Rectal smooth muscle tissue (tissue), 1 donor: ENCODE results near the gene EVX1.

Experiments used
- H3K27ac ChIP-seq: one replicate; pipeline ENCODE4 v1.7.0; 2013; ENCODE audit warnings: low read depth, low read length, inconsistent platforms
- H3K27me3 ChIP-seq: one replicate; pipeline ENCODE4 v1.7.0; 2013; ENCODE audit warnings: low read length; ENCODE audit not compliant: control insufficient read depth, insufficient read depth
- H3K36me3 ChIP-seq: one replicate; pipeline ENCODE4 v1.7.0; 2013; ENCODE audit warnings: low read length; ENCODE audit not compliant: control insufficient read depth, insufficient read depth
- H3K4me1 ChIP-seq: one replicate; pipeline ENCODE4 v1.7.0; 2013; ENCODE audit warnings: low read length; ENCODE audit not compliant: control insufficient read depth, insufficient read depth
- H3K4me3 ChIP-seq: one replicate; pipeline ENCODE4 v1.7.0; 2013; ENCODE audit warnings: low read length
- H3K9ac ChIP-seq: one replicate; pipeline ENCODE4 v1.7.0; 2013; ENCODE audit warnings: low read length

Gene EVX1

GRCh38 chr7:27210441-27211083, 32.0 kb upstream of the EVX1 start:
- H3K27ac ChIP-seq = no peak overlapping the region
- H3K4me1 ChIP-seq = no peaks in the 10 kb centered on the region
- no peaks in the 10 kb centered on the region for H3K36me3 ChIP-seq
- H3K4me3 ChIP-seq = peak overlapping the region; percentile 57
- peaks cover 23% of the 10 kb centered on the region for H3K27me3 ChIP-seq
- no peak overlapping the region for H3K9ac ChIP-seq

GRCh38 chr7:27211084-27211446, 31.5 kb upstream of the EVX1 start:
- Histone ChIP-seq H3K27ac (no peak overlapping the region), H3K4me3 (no peak overlapping the region), H3K27me3 (peaks cover 19% of the 10 kb centered on the region)

GRCh38 chr7:27211764-27212204, 30.8 kb upstream of the EVX1 start:
- no peak overlapping the region for H3K9ac ChIP-seq
- H3K27me3 ChIP-seq = peaks cover 19% of the 10 kb centered on the region
- H3K4me1 ChIP-seq = no peaks in the 10 kb centered on the region
- H3K27ac ChIP-seq = no peak overlapping the region
- H3K36me3 ChIP-seq = no peaks in the 10 kb centered on the region
- H3K4me3 ChIP-seq = no peak overlapping the region

More at GRCh38 chr7:27211084-27211446, 31.5 kb upstream of the EVX1 start:
- no peaks in the 10 kb centered on the region for H3K36me3 ChIP-seq
- H3K4me1 ChIP-seq = no peaks in the 10 kb centered on the region
- no peak overlapping the region for H3K9ac ChIP-seq

- H3K27me3 ChIP-seq = peaks cover 14% of the 10 kb centered on the region
- H3K27ac ChIP-seq = no peak overlapping the region
- H3K4me3 ChIP-seq = no peak overlapping the region
- no peak overlapping the region for H3K9ac ChIP-seq
- no peaks in the 10 kb centered on the region for H3K4me1 ChIP-seq
- H3K36me3 ChIP-seq = no peaks in the 10 kb centered on the region
These were observed 29.8 kb upstream of the EVX1 start for GRCh38 chr7:27212497-27213432.

GRCh38 chr7:27213433-27214238, 29.0 kb upstream of the EVX1 start:
- no peak overlapping the region for H3K4me3 ChIP-seq
- no peak overlapping the region for H3K9ac ChIP-seq
- peaks cover 14% of the 10 kb centered on the region for H3K27me3 ChIP-seq
- no peak overlapping the region for H3K27ac ChIP-seq
- H3K4me1 ChIP-seq = no peaks in the 10 kb centered on the region
- no peaks in the 10 kb centered on the region for H3K36me3 ChIP-seq

GRCh38 chr7:27214239-27214950, 28.2 kb upstream of the EVX1 start:
- Histone ChIP-seq H3K36me3 (no peaks in the 10 kb centered on the region), H3K27me3 (peaks cover 14% of the 10 kb centered on the region), H3K9ac (no peak overlapping the region), H3K4me1 (no peaks in the 10 kb centered on the region), H3K27ac (no peak overlapping the region), H3K4me3 (no peak overlapping the region)

- Histone ChIP-seq H3K9ac (no peak overlapping the region), H3K27ac (no peak overlapping the region), H3K27me3 (peaks cover 19% of the 10 kb centered on the region), H3K4me1 (no peaks in the 10 kb centered on the region), H3K4me3 (no peak overlapping the region), H3K36me3 (no peaks in the 10 kb centered on the region)
These were observed 27.2 kb upstream of the EVX1 start for GRCh38 chr7:27215356-27215755.

- Histone ChIP-seq H3K27me3 (peaks cover 16% of the 10 kb centered on the region), H3K27ac (no peak overlapping the region), H3K9ac (no peak overlapping the region), H3K4me1 (no peaks in the 10 kb centered on the region), H3K4me3 (no peak overlapping the region), H3K36me3 (no peaks in the 10 kb centered on the region)
These were observed 24.7 kb upstream of the EVX1 start for GRCh38 chr7:27217951-27218350.

GRCh38 chr7:27219821-27220220, 22.8 kb upstream of the EVX1 start:
- Histone ChIP-seq H3K36me3 (no peaks in the 10 kb centered on the region), H3K4me3 (no peak overlapping the region), H3K27me3 (peaks cover 5% of the 10 kb centered on the region), H3K9ac (no peak overlapping the region), H3K27ac (no peak overlapping the region), H3K4me1 (no peaks in the 10 kb centered on the region)

GRCh38 chr7:27220440-27220955, 22.1 kb upstream of the EVX1 start:
- Histone ChIP-seq H3K4me3 (no peak overlapping the region), H3K9ac (no peak overlapping the region), H3K36me3 (no peaks in the 10 kb centered on the region), H3K27ac (no peak overlapping the region), H3K27me3 (peaks cover 11% of the 10 kb centered on the region), H3K4me1 (no peaks in the 10 kb centered on the region)

- no peak overlapping the region for H3K27ac ChIP-seq
- H3K4me1 ChIP-seq = no peaks in the 10 kb centered on the region
- H3K4me3 ChIP-seq = no peak overlapping the region
- H3K9ac ChIP-seq = no peak overlapping the region
- no peaks in the 10 kb centered on the region for H3K36me3 ChIP-seq
- peaks cover 16% of the 10 kb centered on the region for H3K27me3 ChIP-seq
These were observed 21.3 kb upstream of the EVX1 start for GRCh38 chr7:27221201-27221797.
